H9 (cell line): ENCODE measurements around the gene CASK. TPM values are rescaled to one million over a fixed set of nuclear protein-coding genes. Genes with fewer than 3 reads are reported as not detected.

Experiments used
- DNase-seq: peaks from one replicate; pipeline ENCODE4 v3.0.0-alpha.2; 2017
- H2AFZ ChIP-seq: one replicate; pipeline ENCODE4 v1.6.1; 2013; ENCODE audit warnings: mild to moderate bottlenecking, low read length, control low read depth, moderate library complexity
- H2AK5ac ChIP-seq: 2 replicates; pipeline ENCODE4 v1.6.1; 2013; ENCODE audit warnings: low read length, control low read depth, mixed read lengths; ENCODE audit not compliant: insufficient read length
- H2BK120ac ChIP-seq: one replicate; pipeline ENCODE4 v1.6.1; 2013; ENCODE audit warnings: low read depth, mild to moderate bottlenecking, low read length, control low read depth, inconsistent platforms; ENCODE audit not compliant: poor library complexity, severe bottlenecking
- H2BK12ac ChIP-seq: 2 replicates; pipeline ENCODE4 v1.6.1; 2013; ENCODE audit warnings: low read length, control low read depth, mixed read lengths, low read depth; ENCODE audit not compliant: insufficient read length
- H2BK15ac ChIP-seq: 2 replicates; pipeline ENCODE4 v1.6.1; 2013; ENCODE audit warnings: low read depth, low read length, control low read depth
- H2BK20ac ChIP-seq: one replicate; pipeline ENCODE4 v1.6.1; 2013; ENCODE audit warnings: low read depth, mild to moderate bottlenecking, low read length, control low read depth, inconsistent platforms; ENCODE audit not compliant: poor library complexity, severe bottlenecking
- H2BK5ac ChIP-seq: 2 replicates; pipeline ENCODE4 v1.6.1; 2013; ENCODE audit warnings: low read length, control low read depth, mixed read lengths; ENCODE audit not compliant: insufficient read length
- H3K14ac ChIP-seq: 2 replicates; pipeline ENCODE4 v1.6.1; 2013; ENCODE audit warnings: low read length, control low read depth; ENCODE audit not compliant: insufficient read depth
- H3K18ac ChIP-seq: 2 replicates; pipeline ENCODE4 v1.6.1; 2013; ENCODE audit warnings: low read depth, mild to moderate bottlenecking, mixed read lengths, low read length, control low read depth; ENCODE audit not compliant: insufficient read length
- H3K23ac ChIP-seq: 2 replicates; pipeline ENCODE4 v1.6.1; 2013; ENCODE audit warnings: low read length, control low read depth, mixed read lengths, low read depth; ENCODE audit not compliant: insufficient read length
- H3K23me2 ChIP-seq: 2 replicates; pipeline ENCODE4 v1.6.1; 2013; ENCODE audit warnings: low read depth, mild to moderate bottlenecking, mixed read lengths, low read length, control low read depth; ENCODE audit not compliant: insufficient read length, poor library complexity, severe bottlenecking
- H3K27ac ChIP-seq: 2 replicates; pipeline ENCODE4 v1.5.1; 2013; ENCODE audit warnings: low read length, control low read depth, mixed read lengths, low read depth; ENCODE audit not compliant: insufficient read length
- H3K27me3 ChIP-seq: 2 replicates; pipeline ENCODE4 v1.6.1; 2013; ENCODE audit warnings: low read length, control low read depth, inconsistent platforms; ENCODE audit not compliant: insufficient read depth
- H3K4ac ChIP-seq: 2 replicates; pipeline ENCODE4 v1.6.1; 2013; ENCODE audit warnings: low read depth, mild to moderate bottlenecking, control low read depth, inconsistent platforms, low read length, moderate library complexity
- H3K4me1 ChIP-seq: 2 replicates; pipeline ENCODE4 v1.6.1; 2013; ENCODE audit warnings: low read length, control low read depth, inconsistent platforms; ENCODE audit not compliant: insufficient read depth
- H3K4me2 ChIP-seq: 2 replicates; pipeline ENCODE4 v1.6.1; 2013; ENCODE audit warnings: low read length, control low read depth, mixed read lengths; ENCODE audit not compliant: insufficient read length, insufficient read depth
- H3K56ac ChIP-seq: 2 replicates; pipeline ENCODE4 v1.6.1; 2013; ENCODE audit warnings: low read depth, mild to moderate bottlenecking, mixed read lengths, low read length, control low read depth; ENCODE audit not compliant: insufficient read length
- H3K79me1 ChIP-seq: 2 replicates; pipeline ENCODE4 v1.6.1; 2013; ENCODE audit warnings: low read depth, mild to moderate bottlenecking, moderate library complexity, low read length, control low read depth, inconsistent platforms; ENCODE audit not compliant: insufficient read depth, poor library complexity, severe bottlenecking
- H3K79me2 ChIP-seq: 2 replicates; pipeline ENCODE4 v1.6.1; 2013; ENCODE audit warnings: low read length, control low read depth, inconsistent platforms; ENCODE audit not compliant: insufficient read depth
- H3K9ac ChIP-seq: 2 replicates; pipeline ENCODE4 v1.6.1; 2013; ENCODE audit warnings: low read length, control low read depth, mixed read lengths; ENCODE audit not compliant: insufficient read length; ENCODE audit errors: extremely low read depth
- H3K9me3 ChIP-seq: one replicate; pipeline ENCODE4 v1.6.1; 2013; ENCODE audit warnings: low read depth, low read length, inconsistent platforms; ENCODE audit not compliant: control insufficient read depth
- H3T11ph ChIP-seq: one replicate; pipeline ENCODE4 v1.6.1; 2013; ENCODE audit warnings: mild to moderate bottlenecking, low read length, control low read depth, inconsistent platforms
- H4K20me1 ChIP-seq: one replicate; pipeline ENCODE4 v1.6.1; 2013; ENCODE audit not compliant: control insufficient read depth, insufficient read length, insufficient read depth
- H4K5ac ChIP-seq: 2 replicates; pipeline ENCODE4 v1.6.1; 2013; ENCODE audit warnings: low read depth, mild to moderate bottlenecking, mixed read lengths, low read length, control low read depth; ENCODE audit not compliant: insufficient read length
- H4K8ac ChIP-seq: replicated peaks from 2 replicates; pipeline ENCODE4 v1.6.1; 2013; ENCODE audit warnings: low read length, control low read depth, mixed read lengths, low read depth; ENCODE audit not compliant: insufficient read length
- H4K91ac ChIP-seq: 2 replicates; pipeline ENCODE4 v1.6.1; 2013; ENCODE audit warnings: low read depth, mild to moderate bottlenecking, moderate library complexity, mixed read lengths, low read length, control low read depth; ENCODE audit not compliant: insufficient read length
- H3K27ac Mint-ChIP-seq, 3 experiments: 2 replicates in 2 of 3; 3 replicates in 1 of 3; pipeline ENCODE4 v1.8.0; 2020 to 2021; ENCODE audit warnings: mixed read lengths in 3 of 3, mild to moderate bottlenecking in 1 of 3, moderate library complexity in 1 of 3
- H3K27me3 Mint-ChIP-seq: 2 replicates; pipeline ENCODE4 v1.8.0; 2021; ENCODE audit warnings: low read depth, mild to moderate bottlenecking, moderate library complexity, mixed read lengths
- H3K36me3 Mint-ChIP-seq, 3 experiments: 2 replicates in 2 of 3; 3 replicates in 1 of 3; pipeline ENCODE4 v1.8.0; 2020 to 2021; ENCODE audit warnings: low read depth in 3 of 3, mixed read lengths in 3 of 3; ENCODE audit not compliant: insufficient read depth in 1 of 3
- H3K4me1 Mint-ChIP-seq, 2 experiments: 2 replicates each; pipeline ENCODE4 v1.8.0; 2020; ENCODE audit warnings: mixed read lengths in 2 of 2
- H3K4me3 Mint-ChIP-seq, 2 experiments: 2 replicates in 1 of 2; 3 replicates in 1 of 2; pipeline ENCODE4 v1.8.0; 2020 to 2021; ENCODE audit warnings: mild to moderate bottlenecking in 2 of 2, mixed read lengths in 2 of 2, moderate library complexity in 1 of 2
- H3K9me3 Mint-ChIP-seq, 2 experiments: 2 replicates in 1 of 2; 3 replicates in 1 of 2; pipeline ENCODE4 v1.8.0; 2020; ENCODE audit warnings: mild to moderate bottlenecking in 2 of 2, mixed read lengths in 2 of 2, moderate library complexity in 1 of 2
- CTCF ChIP-seq: fragments of 200-600 bp; sonication (generic); conservative IDR thresholded peaks from 3 replicates; pipeline ENCODE4 v1.8.0; 2021; ENCODE audit warnings: antibody characterized with exemption, mild to moderate bottlenecking
- total RNA-seq: library from RNA; stranded (reverse); gene quantifications from 2 replicates; pipeline ENCODE4 v1.2.1, GENCODE V29; 2021

Gene CASK
- total RNA-seq, 1 experiment from 2014 or later = 44.1 TPM

- no peak overlapping the region for H3K4me2 ChIP-seq
- H3K27me3 ChIP-seq = no peaks in the 10 kb centered on the region
- no peaks in the 10 kb centered on the region for H3K23me2 ChIP-seq
- no peaks in the 10 kb centered on the region for H3K79me2 ChIP-seq
- H3K18ac ChIP-seq = no peak overlapping the region
- Mint-ChIP-seq H3K4me3 (no peak overlapping the region), H3K4me1 (peaks cover 5 to 6% of the 10 kb centered on the region in 2 experiments; a peak in 2 of 4 replicates), H3K27me3 (peaks cover 2% of the 10 kb centered on the region), H3K9me3 (peaks cover 52 to 56% of the 10 kb centered on the region in 2 experiments), H3K27ac (no peak overlapping the region), H3K36me3 (peaks cover 0 to 3% (median 2%) of the 10 kb centered on the region in 3 experiments; a peak in 3 of 7 replicates)
- H2AK5ac ChIP-seq = no peak overlapping the region
- DNase-seq = no peak
- no peak overlapping the region for H2BK120ac ChIP-seq
- H3K79me1 ChIP-seq = no peaks in the 10 kb centered on the region
- no peak overlapping the region for H2AFZ ChIP-seq
- H3K27ac ChIP-seq = no peak overlapping the region
- no peak overlapping the region for H2BK5ac ChIP-seq
- no peak overlapping the region for H3K9ac ChIP-seq
- H4K91ac ChIP-seq = no peak overlapping the region
- no peak overlapping the region for H3K4ac ChIP-seq
- H3K14ac ChIP-seq = no peak overlapping the region
- no peak overlapping the region for H4K8ac ChIP-seq
- no peak for TF ChIP-seq CTCF
- no peak overlapping the region for H3K56ac ChIP-seq
- no peak overlapping the region for H2BK12ac ChIP-seq
- no peak overlapping the region for H3K23ac ChIP-seq
- H4K20me1 ChIP-seq = no peaks in the 10 kb centered on the region
- H4K5ac ChIP-seq = no peak overlapping the region
- H2BK20ac ChIP-seq = no peak overlapping the region
- H3K9me3 ChIP-seq = no peaks in the 10 kb centered on the region
- H2BK15ac ChIP-seq = no peak overlapping the region
- no peak overlapping the region for H3T11ph ChIP-seq
- H3K4me1 ChIP-seq = no peaks in the 10 kb centered on the region
These were observed 8.2 kb upstream of the CASK start for GRCh38 chrX:41931591-41931990.
